Measurements from ENCODE around the gene MAPK8IP2. TPM values are rescaled to one million over a fixed set of nuclear protein-coding genes. Genes with fewer than 3 reads are reported as not detected.
"Not testable (repeated sequence)": the region's sequence is repeated elsewhere in the genome, so short reads cannot be mapped to it uniquely, and the experiment has no call there.

The MAPK8IP2 gene
- total RNA-seq, 1 experiment from 2014 or later = 0.17 TPM

DNA sequence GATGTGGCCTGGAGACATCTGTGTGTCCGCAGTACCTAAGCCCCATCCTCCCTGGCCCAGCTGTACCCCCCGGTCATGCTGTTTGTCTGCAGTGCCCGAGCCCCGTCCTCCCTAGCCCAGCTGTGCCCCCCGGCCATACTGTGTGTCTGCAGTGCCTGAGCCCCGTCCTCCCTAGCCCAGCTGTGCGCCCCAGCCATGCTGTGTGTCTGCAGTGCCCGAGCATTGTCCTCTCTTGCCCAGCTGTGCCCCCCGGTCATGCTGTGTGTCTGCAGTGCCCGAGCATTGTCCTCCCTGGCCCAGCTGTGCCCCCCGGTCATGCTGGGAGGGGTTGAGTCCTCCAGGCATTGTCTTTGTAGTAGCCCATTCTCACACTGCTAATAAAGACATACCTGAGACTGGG is 35.0 kb downstream of the MAPK8IP2 start:
- no peak for DNase-seq (ENCODE audit: low read depth)

DNA sequence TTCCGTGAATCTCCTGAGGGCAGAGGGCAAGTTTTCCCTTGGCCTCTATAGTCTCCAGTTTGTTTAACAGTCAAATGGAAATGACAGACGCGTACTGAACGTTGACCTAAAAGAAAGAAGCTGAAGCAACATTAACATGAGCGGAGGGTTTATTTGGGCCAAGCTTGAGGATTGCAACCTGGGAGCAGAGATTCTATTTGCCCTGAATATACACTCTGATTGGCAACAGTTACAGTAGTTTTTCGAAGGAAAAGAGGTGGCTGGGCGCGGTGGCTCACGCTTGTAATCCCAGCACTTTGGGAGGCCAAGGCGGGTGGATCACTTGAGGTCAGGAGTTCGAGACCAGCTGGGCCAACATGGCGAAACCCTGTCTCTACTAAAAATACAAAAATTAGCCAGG is 39.7 kb downstream of the MAPK8IP2 start:
- DNase-seq (ENCODE audit: low read depth) = not testable (repeated sequence)

DNA sequence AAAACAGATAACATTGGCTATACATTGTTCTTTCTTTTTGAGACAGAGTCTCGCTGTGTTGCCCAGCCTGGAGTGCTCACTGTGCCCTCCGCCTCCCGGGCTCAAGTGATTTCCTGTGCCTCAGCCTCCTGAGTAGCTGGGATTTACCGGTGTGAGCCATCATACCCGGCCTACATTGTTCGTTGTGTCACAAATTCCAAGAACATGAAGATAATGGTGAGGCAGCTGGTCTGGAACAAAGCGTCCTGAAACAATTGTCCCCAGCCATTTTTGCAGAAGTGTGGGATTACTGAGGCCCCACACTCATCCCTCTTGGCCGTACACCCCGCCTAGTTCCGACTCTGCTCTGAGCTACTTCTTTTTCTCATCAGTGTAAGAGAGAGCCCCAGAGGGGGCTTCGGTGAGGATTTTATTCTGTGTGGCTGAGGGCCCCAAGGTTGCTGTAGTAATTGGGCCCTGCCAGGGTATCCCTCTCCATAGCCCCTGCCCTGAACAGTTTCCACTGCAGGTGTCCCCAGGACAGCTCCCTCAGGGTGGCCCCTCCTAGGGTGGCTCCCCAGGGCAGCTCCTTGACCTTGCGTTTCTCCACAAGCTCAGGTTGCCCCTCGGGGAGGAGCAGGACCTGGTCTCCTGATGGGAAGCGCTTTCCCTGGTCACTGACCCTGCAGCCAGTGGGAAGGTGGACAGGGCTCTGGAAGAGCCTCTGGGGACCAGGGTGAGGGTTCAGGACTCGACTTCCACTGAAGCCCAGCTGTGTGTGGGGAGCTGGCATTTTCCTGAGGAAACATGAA is 40.5 kb downstream of the MAPK8IP2 start:
- DNase-seq (ENCODE audit: low read depth) = no peak

DNA sequence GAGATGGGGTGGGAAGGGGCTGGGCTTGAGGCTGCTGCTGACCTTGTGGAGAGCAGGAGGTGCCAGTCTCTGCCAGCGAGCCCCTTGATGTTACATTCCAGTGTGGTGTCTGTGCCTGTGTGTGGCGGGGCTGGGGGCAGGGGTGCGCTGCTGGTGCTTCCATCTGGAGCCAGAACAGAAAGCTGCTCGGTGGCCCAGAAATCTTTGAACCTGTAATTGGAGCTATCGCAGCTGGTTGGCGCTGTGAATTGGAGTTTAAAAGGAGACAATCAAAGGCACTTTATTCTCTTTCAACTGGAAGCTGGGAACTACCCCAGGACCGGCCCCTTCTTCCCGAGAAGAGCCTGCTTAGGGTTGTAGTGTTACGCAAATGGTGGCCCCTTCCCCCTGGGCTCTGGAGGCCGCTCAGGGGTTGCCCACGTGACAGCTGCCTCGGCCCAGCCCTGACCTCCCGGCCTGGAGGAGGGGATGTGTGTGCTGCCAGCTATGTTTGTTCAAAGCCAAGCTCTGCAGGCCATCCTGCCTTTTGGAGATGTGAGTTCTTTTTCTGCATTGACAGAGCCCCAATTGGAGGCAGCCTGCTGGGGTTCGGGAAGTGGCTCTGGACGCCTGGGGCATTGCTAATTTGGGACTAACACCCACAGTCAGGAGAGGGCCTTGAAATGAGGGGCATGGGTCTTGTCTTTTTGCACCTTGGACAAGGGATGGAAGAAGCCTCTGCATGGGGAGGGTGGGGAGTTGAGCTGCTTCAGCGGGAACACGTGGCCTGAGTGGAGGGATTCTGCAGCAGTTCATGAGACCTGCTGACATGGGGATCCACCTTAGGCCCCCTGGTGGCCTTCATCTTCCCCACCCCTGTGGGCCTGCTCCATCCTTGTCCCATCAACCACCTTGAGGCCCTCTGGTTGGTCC is 41.4 kb downstream of the MAPK8IP2 start:
- DNase-seq (ENCODE audit: low read depth) = no peak

DNA sequence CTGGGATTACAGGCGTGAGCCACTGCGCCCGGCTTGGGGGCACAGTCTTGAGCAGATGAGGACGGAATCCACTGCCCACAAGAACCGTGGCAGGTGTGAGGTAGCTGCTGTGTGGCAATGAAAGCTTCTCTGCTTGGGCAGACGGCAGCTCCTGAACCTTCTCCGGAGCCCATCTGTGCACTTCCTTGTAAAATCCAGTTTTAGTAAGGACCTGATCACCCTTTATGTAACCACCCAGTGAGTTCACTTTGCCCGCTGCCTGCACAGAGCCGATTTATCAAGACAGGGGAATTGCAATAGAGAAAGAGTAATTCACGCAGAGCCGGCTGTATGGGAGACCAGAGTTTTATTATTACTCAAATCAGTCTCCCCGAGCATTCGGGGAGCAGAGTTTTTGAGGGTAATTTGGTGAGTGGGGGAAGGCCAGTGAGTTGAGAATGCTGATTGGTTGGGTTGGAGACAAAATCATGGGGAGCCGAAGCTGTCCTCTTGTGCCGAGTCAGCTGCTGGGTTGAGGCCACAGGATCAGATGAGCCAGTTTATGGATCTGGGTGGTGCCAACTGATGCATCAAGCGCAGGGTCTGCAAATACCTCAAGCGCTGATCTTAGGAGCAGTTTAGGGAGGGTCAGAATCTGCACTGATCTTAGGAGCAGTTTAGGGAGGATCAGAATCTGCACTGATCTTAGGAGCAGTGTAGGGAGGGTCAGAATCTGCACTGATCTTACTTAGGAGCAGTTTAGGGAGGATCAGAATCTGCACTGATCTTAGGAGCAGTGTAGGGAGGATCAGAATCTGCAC is 42.6 kb downstream of the MAPK8IP2 start:
- DNase-seq (ENCODE audit: low read depth) = not testable (repeated sequence)

DNA sequence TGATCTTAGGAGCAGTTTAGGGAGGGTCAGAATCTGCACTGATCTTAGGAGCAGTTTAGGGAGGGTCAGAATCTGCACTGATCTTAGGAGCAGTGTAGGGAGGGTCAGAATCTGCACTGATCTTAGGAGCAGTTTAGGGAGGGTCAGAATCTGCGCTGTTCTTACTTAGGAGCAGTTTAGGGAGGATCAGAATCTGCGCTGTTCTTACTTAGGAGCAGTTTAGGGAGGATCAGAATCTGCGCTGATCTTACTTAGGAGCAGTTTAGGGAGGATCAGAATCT is 43.2 kb downstream of the MAPK8IP2 start:
- DNase-seq (ENCODE audit: low read depth) = not testable (repeated sequence)

DNA sequence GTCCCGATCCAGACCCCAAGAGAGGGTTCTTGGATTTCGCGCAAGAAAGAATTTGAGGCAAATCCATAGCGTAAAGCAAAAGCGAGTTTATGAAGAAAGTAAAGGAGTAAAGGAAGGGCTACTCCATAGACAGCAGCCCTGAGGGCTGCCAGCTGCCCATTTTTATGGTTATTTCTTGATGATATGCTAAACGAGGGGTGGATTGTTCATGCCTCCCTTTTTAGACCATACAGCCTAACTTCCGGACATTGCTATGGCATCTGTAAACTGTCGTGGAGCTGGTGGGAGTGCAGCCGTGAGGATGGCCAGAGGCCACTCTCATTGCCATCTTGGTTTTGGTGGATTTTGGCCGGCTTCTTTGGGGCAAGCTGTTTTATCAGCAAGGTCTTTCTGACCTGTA is 52.7 kb downstream of the MAPK8IP2 start:
- DNase-seq (ENCODE audit: low read depth) = no peak

DNA sequence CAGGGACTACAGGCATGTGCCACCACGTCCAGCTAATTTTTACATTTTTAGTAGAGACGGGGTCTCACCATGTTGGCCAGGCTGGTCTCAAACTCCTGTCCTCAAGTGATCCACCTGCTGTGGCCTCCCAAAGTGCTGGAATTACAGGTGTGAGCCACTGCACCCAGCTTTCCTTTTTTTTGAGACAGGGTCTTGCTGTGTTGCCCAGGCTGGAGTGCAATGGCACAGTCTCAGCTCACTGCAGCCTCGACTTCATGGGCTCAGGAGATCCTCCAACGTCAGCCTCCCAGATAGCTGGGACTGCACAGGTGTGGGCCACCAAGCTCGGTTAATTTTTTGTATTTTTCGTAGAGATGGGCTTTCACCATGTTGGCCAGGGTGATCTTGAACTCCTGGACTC is 54.1 kb downstream of the MAPK8IP2 start:
- not testable (repeated sequence) for DNase-seq (ENCODE audit: low read depth)

DNA sequence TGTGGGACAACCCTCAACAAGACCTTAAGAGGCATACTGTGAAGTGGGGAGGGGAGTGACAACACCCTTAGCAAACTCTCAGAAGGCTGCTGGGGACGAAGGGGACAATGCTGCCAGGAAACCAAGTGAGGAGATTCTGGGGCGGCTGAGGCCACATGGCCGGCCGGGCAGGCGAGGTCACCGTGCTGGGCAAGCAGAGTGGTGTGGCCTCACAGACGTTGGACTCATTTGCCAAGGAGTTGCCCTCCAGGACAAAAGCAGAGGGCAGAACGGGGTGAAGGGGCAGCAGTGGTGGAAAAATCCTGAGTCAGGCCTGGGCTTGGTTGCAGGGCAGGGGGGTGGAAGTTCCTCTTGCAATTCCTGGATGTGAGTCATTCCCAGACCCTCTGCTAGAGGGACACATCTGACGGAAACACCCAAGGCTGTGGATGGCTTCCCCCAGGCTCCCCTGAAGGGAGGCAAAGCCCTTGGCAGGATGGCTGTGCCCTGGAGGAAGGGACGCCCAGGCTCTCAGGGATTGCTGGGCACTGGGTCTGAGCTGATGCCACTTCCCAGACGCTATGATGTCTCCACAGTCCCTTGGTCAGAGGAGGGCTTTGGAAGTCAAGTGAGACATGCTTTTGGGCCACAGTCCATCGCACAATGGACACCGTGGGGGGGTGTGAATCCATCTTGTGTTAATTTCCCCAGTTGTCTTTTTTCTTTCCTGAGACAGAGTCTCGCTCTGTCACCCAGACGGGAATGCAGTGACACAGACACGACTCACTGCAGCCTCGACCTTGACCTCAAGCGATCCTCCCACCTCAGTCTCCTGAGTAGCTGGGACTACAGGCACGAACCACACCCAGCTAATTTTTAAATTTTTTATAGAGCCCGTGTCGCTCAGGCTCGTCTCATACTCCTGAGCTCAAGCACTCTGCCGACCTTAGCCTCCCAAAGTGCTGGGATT is 55.8 kb downstream of the MAPK8IP2 start:
- DNase-seq (ENCODE audit: low read depth) = peak; percentile 54

DNA sequence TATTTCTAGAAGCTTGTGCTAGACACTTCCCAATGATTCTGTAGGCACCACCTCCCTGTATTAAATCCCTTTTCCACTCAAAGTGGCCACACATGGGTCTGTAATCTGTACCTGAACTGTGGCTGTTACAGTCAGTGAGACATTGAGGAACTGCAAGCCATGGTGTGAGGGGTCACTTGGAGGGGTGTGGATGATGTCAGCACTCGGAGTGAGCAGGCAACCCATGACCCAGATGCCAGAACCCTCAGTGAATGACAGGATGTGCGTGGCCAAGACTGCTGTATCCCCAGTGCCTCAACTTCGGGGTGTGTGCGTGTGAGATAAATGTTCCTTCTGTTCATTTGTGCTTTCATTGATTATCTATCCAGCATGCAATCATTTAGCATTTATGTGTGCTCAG is 57.3 kb downstream of the MAPK8IP2 start:
- no peak for DNase-seq (ENCODE audit: low read depth)

DNA sequence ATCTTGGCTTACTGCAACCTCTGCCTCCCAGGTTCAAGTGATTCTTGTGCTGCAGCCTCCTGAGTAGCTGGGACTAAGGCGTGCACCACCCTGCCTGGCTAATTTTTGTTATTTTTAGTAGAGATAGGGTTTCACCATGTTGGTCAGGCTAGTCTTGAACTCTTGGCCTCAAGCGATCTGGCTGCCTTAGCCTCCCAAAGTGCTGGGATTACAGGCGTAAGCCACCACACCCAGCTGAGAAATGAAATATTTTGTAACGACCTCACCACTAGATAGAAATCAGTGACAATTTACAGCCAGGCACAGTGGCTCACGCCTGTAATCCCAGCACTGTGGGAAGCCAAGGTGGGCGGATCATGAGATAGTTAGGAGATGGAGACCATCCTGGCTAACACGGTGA is 59.1 kb downstream of the MAPK8IP2 start:
- DNase-seq (ENCODE audit: low read depth) = not testable (repeated sequence)

DNA sequence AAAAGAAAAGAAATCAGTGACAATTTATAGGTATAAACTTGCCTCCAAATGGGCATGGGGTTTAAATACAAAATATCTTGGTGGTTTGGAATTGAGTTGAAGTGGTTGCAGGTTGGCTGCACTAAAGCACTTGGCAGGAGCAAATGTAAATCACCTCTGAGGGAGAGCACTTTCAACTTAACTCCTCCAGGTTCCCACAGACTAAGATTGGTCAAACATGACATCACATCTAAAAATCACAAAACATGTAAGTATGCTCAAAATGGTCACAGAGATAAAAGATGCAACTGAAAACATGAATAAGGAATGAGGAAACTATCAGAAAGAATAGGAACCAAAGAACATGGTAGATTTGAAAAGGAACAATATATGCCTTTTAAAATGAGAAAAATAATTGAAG is 59.7 kb downstream of the MAPK8IP2 start:
- no peak for DNase-seq (ENCODE audit: low read depth)

Other genes with a start within 250 kb of the MAPK8IP2 start
- gene SBF1, start 125.8 kb upstream of the MAPK8IP2 start, total RNA-seq (2014; rRNA removed) = 69.2 and 76.2 TPM in 2 replicates
- gene ADM2, start 119.2 kb upstream of the MAPK8IP2 start, total RNA-seq (2014; rRNA removed) = not detected in 2 replicates
- gene MIOX, start 113.9 kb upstream of the MAPK8IP2 start, total RNA-seq (2014; rRNA removed) = not detected in 2 replicates
- 87.5 and 98.3 TPM in 2 replicates for gene LMF2, start 93.1 kb upstream of the MAPK8IP2 start, total RNA-seq (2014; rRNA removed)
- gene NCAPH2, start 92.6 kb upstream of the MAPK8IP2 start, total RNA-seq (2014; rRNA removed) = 72.1 and 75.2 TPM in 2 replicates
- gene SCO2, start 75.2 kb upstream of the MAPK8IP2 start, total RNA-seq (2014; rRNA removed) = 7.4 and 7.7 TPM in 2 replicates
- 3.6 and 4.3 TPM in 2 replicates for gene TYMP, start 70.8 kb upstream of the MAPK8IP2 start, total RNA-seq (2014; rRNA removed)
- not detected in 2 replicates for gene KLHDC7B, start 54.9 kb upstream of the MAPK8IP2 start, total RNA-seq (2014; rRNA removed)
- gene SYCE3, start 37.9 kb upstream of the MAPK8IP2 start, total RNA-seq (2014; rRNA removed) = not detected in 2 replicates
- 9.0 and 9.4 TPM in 2 replicates for gene CPT1B, start 22.4 kb upstream of the MAPK8IP2 start, total RNA-seq (2014; rRNA removed)
- 44.9 and 53.0 TPM in 2 replicates for gene CHKB, start 17.9 kb upstream of the MAPK8IP2 start, total RNA-seq (2014; rRNA removed)
- gene ARSA, start 27.4 kb downstream of the MAPK8IP2 start, total RNA-seq (2014; rRNA removed) = 33.9 and 40.4 TPM in 2 replicates
- gene SHANK3, start 72.0 kb downstream of the MAPK8IP2 start, total RNA-seq (2014; rRNA removed) = 0.58 and 0.75 TPM in 2 replicates
- gene ACR, start 137.4 kb downstream of the MAPK8IP2 start, total RNA-seq (2014; rRNA removed) = not detected in 2 replicates
- gene RABL2B, start 182.8 kb downstream of the MAPK8IP2 start, total RNA-seq (2014; rRNA removed) = 12.3 and 13.5 TPM in 2 replicates

Data from LHCN-M2 (cell line).